Measurements from ENCODE around the gene MARK3.

MARK3 gene

GRCh38 chr14:103449634-103450161 lies 64.5 kb downstream of the MARK3 start:
- Mint-ChIP-seq H3K4me1 (peaks cover 37% of the 10 kb centered on the region), H3K4me3 (no peak overlapping the region), H3K9me3 (no peaks in the 10 kb centered on the region), H3K27me3 (ENCODE audit: low read depth, poor library complexity) (no peaks in the 10 kb centered on the region), H3K27ac (no peak overlapping the region), H3K36me3 (ENCODE audit: low read depth) (peaks cover 35% of the 10 kb centered on the region)
- no peak for TF ChIP-seq CTCF (IDR thresholded peaks at IDR 0.05)
- no peak for DNase-seq

- no peak for TF ChIP-seq CTCF (IDR thresholded peaks at IDR 0.05)
- no peaks in the 10 kb centered on the region for H3K27me3 Mint-ChIP-seq (ENCODE audit: low read depth, poor library complexity)
- no peak overlapping the region for H3K4me3 Mint-ChIP-seq
- H3K36me3 Mint-ChIP-seq (ENCODE audit: low read depth): peaks cover 35% of the 10 kb centered on the region
- no peak for DNase-seq
- peaks cover 33% of the 10 kb centered on the region for H3K4me1 Mint-ChIP-seq
- no peaks in the 10 kb centered on the region for H3K9me3 Mint-ChIP-seq
- no peak overlapping the region for H3K27ac Mint-ChIP-seq
These were observed 65.2 kb downstream of the MARK3 start for GRCh38 chr14:103450416-103450815.

GRCh38 chr14:103451401-103451800 lies 66.2 kb downstream of the MARK3 start:
- H3K4me1 Mint-ChIP-seq: peaks cover 29% of the 10 kb centered on the region
- no peak overlapping the region for H3K4me3 Mint-ChIP-seq
- H3K9me3 Mint-ChIP-seq: no peaks in the 10 kb centered on the region
- DNase-seq: no peak
- peaks cover 40% of the 10 kb centered on the region for H3K36me3 Mint-ChIP-seq (ENCODE audit: low read depth)
- no peaks in the 10 kb centered on the region for H3K27me3 Mint-ChIP-seq (ENCODE audit: low read depth, poor library complexity)
- H3K27ac Mint-ChIP-seq: peak overlapping the region; percentile 48
- no peak for TF ChIP-seq CTCF (IDR thresholded peaks at IDR 0.05)

GRCh38 chr14:103453791-103454190 lies 68.6 kb downstream of the MARK3 start:
- Mint-ChIP-seq H3K27ac (no peak overlapping the region), H3K4me3 (no peak overlapping the region), H3K9me3 (no peaks in the 10 kb centered on the region), H3K4me1 (peaks cover 8% of the 10 kb centered on the region), H3K36me3 (ENCODE audit: low read depth) (peaks cover 48% of the 10 kb centered on the region), H3K27me3 (ENCODE audit: low read depth, poor library complexity) (no peaks in the 10 kb centered on the region)
- TF ChIP-seq CTCF (IDR thresholded peaks at IDR 0.05): no peak
- no peak for DNase-seq

- Mint-ChIP-seq H3K27me3 (ENCODE audit: low read depth, poor library complexity) (no peaks in the 10 kb centered on the region), H3K27ac (peak overlapping the region; percentile 70), H3K9me3 (no peaks in the 10 kb centered on the region), H3K36me3 (ENCODE audit: low read depth) (peaks cover 56% of the 10 kb centered on the region), H3K4me1 (peaks cover 8% of the 10 kb centered on the region), H3K4me3 (no peak overlapping the region)
- no peak for TF ChIP-seq CTCF (IDR thresholded peaks at IDR 0.05)
- no peak for DNase-seq
These were observed 71.1 kb downstream of the MARK3 start for GRCh38 chr14:103456167-103456835.

GRCh38 chr14:103460415-103460814 lies 75.2 kb downstream of the MARK3 start:
- H3K27ac Mint-ChIP-seq: no peak overlapping the region
- peaks cover 55% of the 10 kb centered on the region for H3K36me3 Mint-ChIP-seq (ENCODE audit: low read depth)
- TF ChIP-seq CTCF (IDR thresholded peaks at IDR 0.05): no peak
- no peak overlapping the region for H3K4me3 Mint-ChIP-seq
- no peaks in the 10 kb centered on the region for H3K27me3 Mint-ChIP-seq (ENCODE audit: low read depth, poor library complexity)
- no peak for DNase-seq
- peaks cover 8% of the 10 kb centered on the region for H3K4me1 Mint-ChIP-seq
- H3K9me3 Mint-ChIP-seq: no peaks in the 10 kb centered on the region

Measured in nephron progenitor cell (in vitro differentiated cells).